KMS-11 (cell line): ENCODE results near the gene SLC25A39.
"Not testable (repeated sequence)": the region's sequence is repeated elsewhere in the genome, so short reads cannot be mapped to it uniquely, and the experiment has no call there.

Experiments used
- H2AFZ ChIP-seq: fragments of 200-600 bp; sonication (generic); 2 replicates; pipeline ENCODE4 v1.6.1; 2016; ENCODE audit warnings: antibody characterized with exemption, mixed run types, low read depth
- H3K27ac ChIP-seq: fragments of 200-600 bp; sonication (generic); 2 replicates; pipeline ENCODE4 v1.6.1; 2016; ENCODE audit warnings: mild to moderate bottlenecking, mixed run types
- H3K27me3 ChIP-seq: fragments of 200-600 bp; sonication (generic); 2 replicates; pipeline ENCODE4 v1.6.1; 2017; ENCODE audit warnings: mild to moderate bottlenecking, low read depth, mixed run types, moderate library complexity; ENCODE audit not compliant: insufficient read depth
- H3K36me3 ChIP-seq: fragments of 200-600 bp; sonication (generic); 2 replicates; pipeline ENCODE4 v1.6.1; 2017; ENCODE audit warnings: mild to moderate bottlenecking, mixed run types; ENCODE audit not compliant: insufficient read depth
- H3K4me1 ChIP-seq: fragments of 200-600 bp; sonication (generic); 2 replicates; pipeline ENCODE4 v1.6.1; 2016; ENCODE audit warnings: mild to moderate bottlenecking, low read depth, mixed run types; ENCODE audit not compliant: poor library complexity, severe bottlenecking
- H3K4me2 ChIP-seq: fragments of 200-600 bp; sonication (generic); 2 replicates; pipeline ENCODE4 v1.7.0; 2016; ENCODE audit warnings: mild to moderate bottlenecking, mixed run types
- H3K4me3 ChIP-seq: fragments of 200-600 bp; sonication (generic); IDR thresholded peaks from 2 replicates; pipeline ENCODE4 v1.6.1; 2017; ENCODE audit warnings: low read depth, low read length, mixed read lengths; ENCODE audit not compliant: insufficient read depth
- H3K79me2 ChIP-seq: fragments of 200-600 bp; sonication (generic); 2 replicates; pipeline ENCODE4 v1.6.1; 2016; ENCODE audit warnings: low read depth, mixed run types; ENCODE audit not compliant: insufficient read depth
- H3K9ac ChIP-seq: fragments of 200-600 bp; sonication (generic); 2 replicates; pipeline ENCODE4 v1.6.1; 2016; ENCODE audit warnings: mild to moderate bottlenecking, mixed run types
- H4K20me1 ChIP-seq: fragments of 200-600 bp; sonication (generic); 2 replicates; pipeline ENCODE4 v1.6.1; 2016; ENCODE audit warnings: mild to moderate bottlenecking, mixed run types; ENCODE audit not compliant: insufficient read depth
- TF ChIP-seq, protein P1 (sequence below): fragments of 200-600 bp; sonication (generic); conservative IDR thresholded peaks from 2 replicates; pipeline ENCODE4 v1.6.1; 2017; ENCODE audit warnings: low read depth, mild to moderate bottlenecking, antibody characterized with exemption, low read length, moderate library complexity, mixed read lengths

Gene SLC25A39

DNA sequence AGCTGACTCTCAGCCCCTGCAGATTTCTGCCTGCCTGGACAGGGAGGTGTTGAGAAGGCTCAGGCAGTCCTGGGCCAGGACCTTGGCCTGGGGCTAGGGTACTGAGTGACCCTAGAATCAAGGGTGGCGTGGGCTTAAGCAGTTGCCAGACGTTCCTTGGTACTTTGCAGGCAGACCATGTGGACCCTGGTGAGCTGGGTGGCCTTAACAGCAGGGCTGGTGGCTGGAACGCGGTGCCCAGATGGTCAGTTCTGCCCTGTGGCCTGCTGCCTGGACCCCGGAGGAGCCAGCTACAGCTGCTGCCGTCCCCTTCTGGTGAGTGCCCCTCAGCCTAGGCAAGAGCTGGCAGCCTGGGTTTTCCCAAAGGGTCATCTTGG lies 24.4 kb upstream of the SLC25A39 start:
- no peak overlapping the region for H3K27ac ChIP-seq
- no peak overlapping the region for H3K4me3 ChIP-seq

DNA sequence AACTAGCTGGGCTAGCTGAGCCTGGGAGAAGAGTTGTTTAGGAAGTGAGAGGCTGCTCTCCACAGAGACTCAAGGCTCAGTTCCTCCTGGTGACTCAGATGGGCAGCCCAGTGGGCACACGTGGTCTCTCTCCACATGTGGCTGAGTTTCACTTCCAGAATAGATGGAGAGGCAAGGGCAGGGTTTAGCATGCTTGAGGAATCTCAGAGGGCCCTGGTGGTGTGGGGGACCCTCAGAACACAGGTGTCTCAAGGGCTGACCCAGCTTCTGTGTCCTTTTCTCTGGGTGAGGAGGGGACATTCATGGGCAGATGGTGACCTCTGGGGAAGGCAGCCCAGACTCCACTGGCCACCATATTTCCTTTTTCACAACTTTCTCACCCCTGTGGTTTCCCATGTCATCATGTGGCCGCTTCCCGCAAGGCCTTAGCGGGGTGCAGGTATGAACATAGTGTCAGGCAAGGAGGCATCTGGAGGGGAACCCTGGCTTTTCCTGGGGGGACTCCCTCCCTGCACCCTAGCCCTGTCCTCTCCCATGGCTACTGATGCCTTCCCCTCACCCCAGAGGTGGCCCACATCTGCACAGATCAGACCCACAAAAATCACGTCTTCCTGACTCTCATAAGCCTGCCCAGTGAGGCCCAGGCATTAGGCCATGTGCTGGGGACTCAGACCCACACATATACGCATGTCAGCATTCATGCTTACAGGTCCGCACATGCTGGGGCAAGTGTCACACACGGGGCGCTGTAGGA lies 23.8 kb upstream of the SLC25A39 start:
- Histone ChIP-seq H3K4me2 (no peak overlapping the region; the same call in 1 of the 2 replicates), H3K36me3 (no peaks in the 10 kb centered on the region), H3K9ac (no peak overlapping the region), H3K4me3 (no peak overlapping the region), H3K4me1 (peaks cover 22% of the 10 kb centered on the region), H2AFZ (no peak overlapping the region), H3K27me3 (no peaks in the 10 kb centered on the region; the same call in 1 of the 2 replicates), H4K20me1 (no peaks in the 10 kb centered on the region), H3K27ac (no peak overlapping the region; the same call in 1 of the 2 replicates), H3K79me2 (no peaks in the 10 kb centered on the region)
- TF ChIP-seq, protein P1, sequence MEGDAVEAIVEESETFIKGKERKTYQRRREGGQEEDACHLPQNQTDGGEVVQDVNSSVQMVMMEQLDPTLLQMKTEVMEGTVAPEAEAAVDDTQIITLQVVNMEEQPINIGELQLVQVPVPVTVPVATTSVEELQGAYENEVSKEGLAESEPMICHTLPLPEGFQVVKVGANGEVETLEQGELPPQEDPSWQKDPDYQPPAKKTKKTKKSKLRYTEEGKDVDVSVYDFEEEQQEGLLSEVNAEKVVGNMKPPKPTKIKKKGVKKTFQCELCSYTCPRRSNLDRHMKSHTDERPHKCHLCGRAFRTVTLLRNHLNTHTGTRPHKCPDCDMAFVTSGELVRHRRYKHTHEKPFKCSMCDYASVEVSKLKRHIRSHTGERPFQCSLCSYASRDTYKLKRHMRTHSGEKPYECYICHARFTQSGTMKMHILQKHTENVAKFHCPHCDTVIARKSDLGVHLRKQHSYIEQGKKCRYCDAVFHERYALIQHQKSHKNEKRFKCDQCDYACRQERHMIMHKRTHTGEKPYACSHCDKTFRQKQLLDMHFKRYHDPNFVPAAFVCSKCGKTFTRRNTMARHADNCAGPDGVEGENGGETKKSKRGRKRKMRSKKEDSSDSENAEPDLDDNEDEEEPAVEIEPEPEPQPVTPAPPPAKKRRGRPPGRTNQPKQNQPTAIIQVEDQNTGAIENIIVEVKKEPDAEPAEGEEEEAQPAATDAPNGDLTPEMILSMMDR: no peak

More for the DNA sequence above, 24.4 kb upstream of the SLC25A39 start:
- Histone ChIP-seq H4K20me1 (no peaks in the 10 kb centered on the region), H3K4me2 (no peak overlapping the region), H3K36me3 (no peaks in the 10 kb centered on the region), H3K27me3 (no peaks in the 10 kb centered on the region), H3K79me2 (no peaks in the 10 kb centered on the region), H3K9ac (no peak overlapping the region), H2AFZ (no peak overlapping the region), H3K4me1 (peaks cover 22% of the 10 kb centered on the region)
- TF ChIP-seq, protein P1: no peak

- H3K4me3 ChIP-seq, H2AFZ ChIP-seq, H3K27ac ChIP-seq, H3K9ac ChIP-seq, H4K20me1 ChIP-seq, H3K27me3 ChIP-seq, H3K36me3 ChIP-seq, H3K4me2 ChIP-seq, H3K79me2 ChIP-seq: not testable (repeated sequence)
- peaks cover 22% of the 10 kb centered on the region for H3K4me1 ChIP-seq
Observed at GRCh38 chr17:44347206-44348055, 22.8 kb upstream of the SLC25A39 start.

GRCh38 chr17:44346064-44346844 lies 21.6 kb upstream of the SLC25A39 start:
- H3K27ac ChIP-seq: no peak overlapping the region
- no peak overlapping the region for H3K4me3 ChIP-seq
- H3K4me2 ChIP-seq: peak overlapping the region; percentile 91
- no peaks in the 10 kb centered on the region for H3K36me3 ChIP-seq
- peaks cover 3% of the 10 kb centered on the region; the same call in 1 of the 2 replicates for H3K27me3 ChIP-seq
- TF ChIP-seq, protein P1: no peak; the same call in 1 of the 2 replicates
- H3K4me1 ChIP-seq: peaks cover 22% of the 10 kb centered on the region
- no peak overlapping the region for H3K9ac ChIP-seq
- no peaks in the 10 kb centered on the region for H3K79me2 ChIP-seq
- H4K20me1 ChIP-seq: no peaks in the 10 kb centered on the region
- peak overlapping the region; percentile 88; the same call in 1 of the 2 replicates for H2AFZ ChIP-seq
